Mesenchymal stem cell (in vitro differentiated cells and primary cell): ENCODE data around the gene SLC7A10.

Experiments
- DNase-seq: peaks from one replicate; pipeline ENCODE4 v3.0.0-alpha.2; 2013
- H2AFZ ChIP-seq: one replicate; pipeline ENCODE4 v1.6.1; 2013; ENCODE audit warnings: low read depth, mild to moderate bottlenecking, control low read depth, inconsistent platforms, low read length, moderate library complexity
- H2AK5ac ChIP-seq: 2 replicates; pipeline ENCODE4 v1.6.1; 2013; ENCODE audit warnings: low read length, moderate library complexity, mild to moderate bottlenecking, inconsistent platforms; ENCODE audit not compliant: severe bottlenecking
- H2BK120ac ChIP-seq: one replicate; pipeline ENCODE4 v1.6.1; 2013; ENCODE audit warnings: low read depth, mild to moderate bottlenecking, inconsistent platforms, low read length, moderate library complexity
- H2BK12ac ChIP-seq, 2 experiments: one replicate each; pipeline ENCODE4 v1.6.1; 2013; ENCODE audit warnings: inconsistent platforms in 2 of 2, low read length in 2 of 2, mild to moderate bottlenecking in 2 of 2, moderate library complexity in 2 of 2, control low read depth in 1 of 2
- H2BK15ac ChIP-seq: one replicate; pipeline ENCODE4 v1.6.1; 2013; ENCODE audit warnings: mild to moderate bottlenecking, low read depth, inconsistent platforms; ENCODE audit not compliant: poor library complexity, severe bottlenecking
- H2BK5ac ChIP-seq: 2 replicates; pipeline ENCODE4 v1.6.1; 2013; ENCODE audit warnings: low read depth, mild to moderate bottlenecking, low read length, control low read depth, inconsistent platforms; ENCODE audit not compliant: poor library complexity, severe bottlenecking
- H3K14ac ChIP-seq, 2 experiments: one replicate each; pipeline ENCODE4 v1.6.1; 2013; ENCODE audit warnings: inconsistent platforms in 2 of 2, low read length in 2 of 2, control low read depth in 1 of 2, mild to moderate bottlenecking in 1 of 2, moderate library complexity in 1 of 2
- H3K18ac ChIP-seq, 2 experiments: one replicate each; pipeline ENCODE4 v1.6.1; 2013; ENCODE audit warnings: inconsistent platforms in 2 of 2, low read length in 2 of 2, control low read depth in 1 of 2, low read depth in 1 of 2, mild to moderate bottlenecking in 1 of 2
- H3K23ac ChIP-seq, 2 experiments: one replicate each; pipeline ENCODE4 v1.6.1; 2013; ENCODE audit warnings: inconsistent platforms in 2 of 2, low read length in 2 of 2, mild to moderate bottlenecking in 2 of 2, moderate library complexity in 2 of 2, control low read depth in 1 of 2
- H3K27ac ChIP-seq: 2 replicates; pipeline ENCODE4 v1.5.1; 2013; ENCODE audit warnings: mild to moderate bottlenecking, moderate library complexity, low read length, control low read depth, inconsistent platforms; ENCODE audit not compliant: poor library complexity, severe bottlenecking
- H3K27me3 ChIP-seq, 2 experiments: 2 replicates each; pipeline versions ENCODE4 v1.6.1 to v1.7.0; 2013; ENCODE audit warnings: low read length in 2 of 2, mild to moderate bottlenecking in 2 of 2, moderate library complexity in 2 of 2, control low read depth in 1 of 2, inconsistent platforms in 1 of 2; ENCODE audit not compliant: control insufficient read depth in 1 of 2, insufficient read depth in 1 of 2
- H3K36me3 ChIP-seq, 2 experiments: 2 replicates each; pipeline versions ENCODE4 v1.6.1 to v1.7.0; 2013; ENCODE audit warnings: low read length in 2 of 2, control low read depth in 1 of 2, inconsistent platforms in 1 of 2, low read depth in 1 of 2, mild to moderate bottlenecking in 1 of 2; ENCODE audit not compliant: insufficient read depth in 2 of 2, control insufficient read depth in 1 of 2
- H3K4ac ChIP-seq, 2 experiments: one replicate each; pipeline ENCODE4 v1.6.1; 2013; ENCODE audit warnings: inconsistent platforms in 2 of 2, low read length in 2 of 2, mild to moderate bottlenecking in 2 of 2, moderate library complexity in 2 of 2, control low read depth in 1 of 2, low read depth in 1 of 2
- H3K4me1 ChIP-seq: 2 replicates; pipeline ENCODE4 v1.6.1; 2013; ENCODE audit warnings: low read depth, low read length, control low read depth; ENCODE audit not compliant: control insufficient read depth, insufficient read depth
- H3K4me2 ChIP-seq: 2 replicates; pipeline ENCODE4 v1.6.1; 2013; ENCODE audit warnings: low read length, mild to moderate bottlenecking, inconsistent platforms; ENCODE audit not compliant: poor library complexity, severe bottlenecking
- H3K4me3 ChIP-seq, 2 experiments: 2 replicates each; pipeline versions ENCODE4 v1.5.1 to v1.7.0; 2013; ENCODE audit warnings: low read length in 2 of 2, mild to moderate bottlenecking in 2 of 2, control low read depth in 1 of 2, low read depth in 1 of 2; ENCODE audit not compliant: insufficient read depth in 1 of 2
- H3K79me1 ChIP-seq: replicated peaks from 2 replicates; pipeline ENCODE4 v1.6.1; 2013; ENCODE audit warnings: mild to moderate bottlenecking, control low read depth, low read length, inconsistent platforms; ENCODE audit not compliant: poor library complexity, severe bottlenecking
- H3K9ac ChIP-seq: 2 replicates; pipeline ENCODE4 v1.7.0; 2013; ENCODE audit warnings: mild to moderate bottlenecking, low read length, moderate library complexity
- H3K9me3 ChIP-seq: 2 replicates; pipeline ENCODE4 v1.7.0; 2013; ENCODE audit warnings: mild to moderate bottlenecking, low read length; ENCODE audit not compliant: control insufficient read depth
- H4K8ac ChIP-seq: one replicate; pipeline ENCODE4 v1.6.1; 2013; ENCODE audit warnings: inconsistent platforms, mild to moderate bottlenecking, low read length, moderate library complexity
- H4K91ac ChIP-seq: one replicate; pipeline ENCODE4 v1.6.1; 2013; ENCODE audit warnings: mild to moderate bottlenecking, low read length, inconsistent platforms
- WGBS: methylation state at CpG from one replicate; pipeline ENCODE4 v1.1.7; 2013; ENCODE audit warnings: mixed read lengths; 5-methylcytosine and 5-hydroxymethylcytosine counted together

The SLC7A10 gene

DNA sequence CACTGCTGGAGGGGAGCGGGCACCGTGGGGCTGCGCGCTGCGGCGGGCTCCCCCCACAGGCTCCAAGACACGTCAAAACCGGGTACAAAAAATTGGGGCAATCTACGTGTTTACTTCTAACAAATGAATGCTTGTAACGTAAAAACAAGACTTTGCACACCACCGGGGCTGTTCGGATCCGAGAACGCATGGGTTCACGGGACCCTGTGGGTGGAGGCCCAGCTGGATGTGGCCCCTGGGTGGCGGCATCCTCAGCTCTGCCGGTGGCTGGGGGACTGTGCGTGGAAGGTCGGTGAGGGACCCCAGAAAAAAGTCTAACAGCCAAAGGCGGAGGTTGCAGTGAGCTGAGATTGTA lies 10.3 kb upstream of the SLC7A10 start:
- Histone ChIP-seq H3K18ac (no peak overlapping the region), H2BK12ac (no peak overlapping the region), H3K4me2 (no peak overlapping the region), H3K23ac (no peak overlapping the region), H3K36me3 (no peaks in the 10 kb centered on the region), H3K14ac (no peak overlapping the region), H2BK5ac (no peak overlapping the region), H3K79me1 (no peaks in the 10 kb centered on the region), H4K8ac (no peak overlapping the region), H3K4me1 (no peaks in the 10 kb centered on the region), H3K4ac (no peak overlapping the region), H3K4me3 (no peak overlapping the region), H2BK15ac (no peak overlapping the region), H2AK5ac (no peak overlapping the region), H2BK120ac (no peak overlapping the region), H3K9me3 (no peaks in the 10 kb centered on the region), H2AFZ (no peak overlapping the region), H3K27ac (no peak overlapping the region), H3K27me3 (peaks cover 28 to 31% of the 10 kb centered on the region in 2 experiments), H3K9ac (no peak overlapping the region), H4K91ac (no peak overlapping the region)
- no peak for DNase-seq
- whole genome bisulfite sequencing = 95% methylated on average over 20 of the region's 20 CpGs

- Histone ChIP-seq H3K4ac (no peak overlapping the region), H3K36me3 (no peaks in the 10 kb centered on the region), H2BK15ac (no peak overlapping the region), H2BK12ac (no peak overlapping the region), H3K14ac (no peak overlapping the region), H3K4me3 (no peak overlapping the region), H2AFZ (no peak overlapping the region), H4K91ac (no peak overlapping the region), H2BK5ac (no peak overlapping the region), H3K4me2 (no peak overlapping the region), H4K8ac (no peak overlapping the region), H3K4me1 (no peaks in the 10 kb centered on the region), H2BK120ac (no peak overlapping the region), H3K27ac (no peak overlapping the region), H3K9ac (no peak overlapping the region), H3K27me3 (peaks cover 28 to 36% of the 10 kb centered on the region in 2 experiments), H3K9me3 (no peaks in the 10 kb centered on the region), H3K23ac (no peak overlapping the region), H3K79me1 (no peaks in the 10 kb centered on the region), H2AK5ac (no peak overlapping the region), H3K18ac (no peak overlapping the region)
- DNase-seq = peak; percentile 69
- 65% methylated on average over 30 of the region's 30 CpGs for WGBS
Measured at GRCh38 chr19:33235269-33235995, 9.8 kb upstream of the SLC7A10 start.

GRCh38 chr19:33234736-33235135 lies 9.1 kb upstream of the SLC7A10 start:
- Histone ChIP-seq H2BK5ac (no peak overlapping the region), H3K27ac (no peak overlapping the region), H3K18ac (no peak overlapping the region), H3K9me3 (peaks cover 1% of the 10 kb centered on the region), H2BK120ac (no peak overlapping the region), H2AK5ac (no peak overlapping the region), H3K4ac (no peak overlapping the region), H3K14ac (no peak overlapping the region), H3K4me2 (no peak overlapping the region), H3K4me3 (no peak overlapping the region), H4K91ac (no peak overlapping the region), H3K4me1 (no peaks in the 10 kb centered on the region), H4K8ac (no peak overlapping the region), H2BK15ac (no peak overlapping the region), H3K36me3 (no peaks in the 10 kb centered on the region), H3K27me3 (peaks cover 29 to 36% of the 10 kb centered on the region in 2 experiments), H3K23ac (no peak overlapping the region), H3K79me1 (no peaks in the 10 kb centered on the region), H2BK12ac (no peak overlapping the region), H2AFZ (no peak overlapping the region), H3K9ac (no peak overlapping the region)
- DNase-seq = no peak
- 72% methylated on average over 9 of the region's 9 CpGs for WGBS

DNA sequence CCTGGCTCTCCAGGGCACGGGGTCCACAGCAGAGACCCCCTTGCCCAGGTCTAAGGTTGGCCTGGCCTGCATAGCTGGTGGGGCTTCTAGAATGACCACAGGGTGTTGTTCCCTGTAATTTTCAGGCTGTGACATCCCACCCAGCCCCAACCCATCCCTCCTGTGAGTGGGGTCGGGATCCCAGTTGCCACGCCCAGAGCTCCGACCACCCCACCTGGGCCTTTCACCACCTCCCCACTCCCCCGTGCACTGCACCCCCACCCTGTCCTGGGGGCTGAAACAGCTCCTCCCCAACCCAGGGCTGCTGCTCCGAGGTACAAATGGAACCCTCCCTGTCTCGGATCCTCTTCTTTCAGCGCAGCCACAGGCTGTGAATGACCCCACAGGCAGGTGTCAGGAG lies 8.4 kb upstream of the SLC7A10 start:
- H2BK120ac ChIP-seq = no peak overlapping the region
- no peak overlapping the region for H3K4me2 ChIP-seq
- H2BK15ac ChIP-seq = no peak overlapping the region
- H2AFZ ChIP-seq = no peak overlapping the region
- no peak overlapping the region for H4K91ac ChIP-seq
- DNase-seq = no peak
- H3K27ac ChIP-seq = no peak overlapping the region
- no peak overlapping the region for H3K9ac ChIP-seq
- peaks cover 33 to 36% of the 10 kb centered on the region in 2 experiments for H3K27me3 ChIP-seq
- H2AK5ac ChIP-seq = no peak overlapping the region
- H3K4ac ChIP-seq = no peak overlapping the region
- no peaks in the 10 kb centered on the region for H3K79me1 ChIP-seq
- WGBS = 85% methylated on average over 8 of the region's 8 CpGs
- no peak overlapping the region for H2BK12ac ChIP-seq
- H3K18ac ChIP-seq = no peak overlapping the region
- H3K9me3 ChIP-seq = peaks cover 6% of the 10 kb centered on the region
- no peaks in the 10 kb centered on the region for H3K4me1 ChIP-seq
- H4K8ac ChIP-seq = no peak overlapping the region
- no peak overlapping the region for H3K14ac ChIP-seq
- H3K23ac ChIP-seq = no peak overlapping the region
- H3K4me3 ChIP-seq = no peak overlapping the region
- H2BK5ac ChIP-seq = no peak overlapping the region
- H3K36me3 ChIP-seq = no peaks in the 10 kb centered on the region
